Trophoblast cell (in vitro differentiated cells and primary cell): ENCODE data around the gene RFX2.

Source experiments
- DNase-seq, 2 donors: peaks; one replicate each; pipeline ENCODE4 v3.0.0-alpha.2; 2016
- H2AFZ ChIP-seq: 2 replicates; pipeline ENCODE4 v1.6.1; 2013; ENCODE audit warnings: low read length, moderate library complexity, mild to moderate bottlenecking; ENCODE audit not compliant: insufficient read depth, poor library complexity
- H2AK5ac ChIP-seq: 2 replicates; pipeline ENCODE4 v1.6.1; 2013; ENCODE audit warnings: mild to moderate bottlenecking, low read length
- H2BK120ac ChIP-seq: 2 replicates; pipeline ENCODE4 v1.6.1; 2013; ENCODE audit warnings: low read length, mild to moderate bottlenecking, moderate library complexity; ENCODE audit not compliant: insufficient read depth, poor library complexity
- H2BK12ac ChIP-seq: 2 replicates; pipeline ENCODE4 v1.6.1; 2013; ENCODE audit warnings: mild to moderate bottlenecking, low read length, moderate library complexity
- H2BK5ac ChIP-seq: 2 replicates; pipeline ENCODE4 v1.6.1; 2013; ENCODE audit warnings: low read length, low read depth, moderate library complexity, mild to moderate bottlenecking; ENCODE audit not compliant: poor library complexity
- H3K14ac ChIP-seq: 2 replicates; pipeline ENCODE4 v1.6.1; 2013; ENCODE audit warnings: mild to moderate bottlenecking, low read length
- H3K18ac ChIP-seq: 2 replicates; pipeline ENCODE4 v1.6.1; 2013; ENCODE audit warnings: mild to moderate bottlenecking, low read length
- H3K23ac ChIP-seq: 2 replicates; pipeline ENCODE4 v1.6.1; 2013; ENCODE audit warnings: low read length
- H3K27ac ChIP-seq: 2 replicates; pipeline ENCODE4 v1.5.1; 2013; ENCODE audit warnings: low read depth, mild to moderate bottlenecking, inconsistent platforms, low read length, moderate library complexity
- H3K27me3 ChIP-seq: 2 replicates; pipeline ENCODE4 v1.6.1; 2013; ENCODE audit warnings: inconsistent platforms, mild to moderate bottlenecking, low read length, moderate library complexity; ENCODE audit not compliant: insufficient read depth
- H3K36me3 ChIP-seq, 2 experiments: 1 replicate in 1 of 2; 2 replicates in 1 of 2; pipeline ENCODE4 v1.6.1; 2013; ENCODE audit warnings: low read length in 2 of 2, mild to moderate bottlenecking in 2 of 2, moderate library complexity in 1 of 2; ENCODE audit not compliant: insufficient read depth in 2 of 2, control insufficient read depth in 1 of 2
- H3K4ac ChIP-seq: 2 replicates; pipeline ENCODE4 v1.6.1; 2013; ENCODE audit warnings: low read depth, mild to moderate bottlenecking, low read length, moderate library complexity
- H3K4me1 ChIP-seq, 2 experiments: 1 replicate in 1 of 2; 2 replicates in 1 of 2; pipeline ENCODE4 v1.6.1; 2013; ENCODE audit warnings: low read length in 2 of 2, mild to moderate bottlenecking in 2 of 2, moderate library complexity in 1 of 2; ENCODE audit not compliant: insufficient read depth in 2 of 2, control insufficient read depth in 1 of 2
- H3K4me2 ChIP-seq: 2 replicates; pipeline ENCODE4 v1.6.1; 2013; ENCODE audit warnings: inconsistent platforms, mild to moderate bottlenecking, low read length, moderate library complexity
- H3K4me3 ChIP-seq: 2 replicates; pipeline ENCODE4 v1.5.1; 2013; ENCODE audit warnings: mild to moderate bottlenecking, low read depth, low read length, inconsistent platforms
- H3K79me1 ChIP-seq: one replicate; pipeline ENCODE4 v1.6.1; 2013; ENCODE audit warnings: low read length
- H3K79me2 ChIP-seq: 2 replicates; pipeline ENCODE4 v1.6.1; 2013; ENCODE audit warnings: low read length, mild to moderate bottlenecking; ENCODE audit not compliant: control insufficient read depth, insufficient read depth, poor library complexity
- H3K9ac ChIP-seq: 2 replicates; pipeline ENCODE4 v1.6.1; 2013; ENCODE audit warnings: mild to moderate bottlenecking, low read length
- H3K9me3 ChIP-seq: 2 replicates; pipeline ENCODE4 v1.6.1; 2013; ENCODE audit warnings: low read depth, mild to moderate bottlenecking, control low read depth, inconsistent platforms, low read length; ENCODE audit not compliant: insufficient read depth
- H4K12ac ChIP-seq: 2 replicates; pipeline ENCODE4 v1.6.1; 2013; ENCODE audit warnings: low read depth, mild to moderate bottlenecking, low read length, moderate library complexity
- H4K8ac ChIP-seq: 2 replicates; pipeline ENCODE4 v1.6.1; 2013; ENCODE audit warnings: low read depth, mild to moderate bottlenecking, low read length, moderate library complexity
- H4K91ac ChIP-seq: one replicate; pipeline ENCODE4 v1.6.1; 2013; ENCODE audit warnings: low read depth, mild to moderate bottlenecking, low read length, moderate library complexity
- WGBS: extraction: QIAGEN DNeasy Blood & Tissue Kit; methylation state at CpG from one replicate; pipeline ENCODE4 v1.1.7; 2013; ENCODE audit warnings: missing lambda C conversion rate; ENCODE audit not compliant: insufficient read length, insufficient coverage; ENCODE audit errors: extremely low coverage; 5-methylcytosine and 5-hydroxymethylcytosine counted together

RFX2 gene

GRCh38 chr19:6101291-6101825, 8.9 kb downstream of the RFX2 start:
- no peak overlapping the region for H4K12ac ChIP-seq
- no peak overlapping the region for H3K4ac ChIP-seq
- no peaks in the 10 kb centered on the region for H3K4me1 ChIP-seq
- H2BK5ac ChIP-seq, result no peak overlapping the region
- H3K9ac ChIP-seq, result no peak overlapping the region
- no peak overlapping the region for H2BK12ac ChIP-seq
- no peak overlapping the region for H2AK5ac ChIP-seq
- H3K27ac ChIP-seq, result no peak overlapping the region
- no peaks in the 10 kb centered on the region for H3K79me1 ChIP-seq
- no peak overlapping the region for H3K18ac ChIP-seq
- no peak overlapping the region for H2BK120ac ChIP-seq
- H3K4me2 ChIP-seq, result no peak overlapping the region
- no CpG with 5 or more reads among the region's 3 CpGs for WGBS
- no peaks in the 10 kb centered on the region for H3K36me3 ChIP-seq
- no peak overlapping the region for H2AFZ ChIP-seq
- no peak overlapping the region for H3K23ac ChIP-seq
- no peaks in the 10 kb centered on the region for H3K79me2 ChIP-seq
- no peak overlapping the region for H3K4me3 ChIP-seq
- no peaks in the 10 kb centered on the region for H3K27me3 ChIP-seq
- H4K91ac ChIP-seq, result no peak overlapping the region
- H3K9me3 ChIP-seq, result no peaks in the 10 kb centered on the region
- H4K8ac ChIP-seq, result no peak overlapping the region
- no peak overlapping the region for H3K14ac ChIP-seq
- no peak for DNase-seq

DNA sequence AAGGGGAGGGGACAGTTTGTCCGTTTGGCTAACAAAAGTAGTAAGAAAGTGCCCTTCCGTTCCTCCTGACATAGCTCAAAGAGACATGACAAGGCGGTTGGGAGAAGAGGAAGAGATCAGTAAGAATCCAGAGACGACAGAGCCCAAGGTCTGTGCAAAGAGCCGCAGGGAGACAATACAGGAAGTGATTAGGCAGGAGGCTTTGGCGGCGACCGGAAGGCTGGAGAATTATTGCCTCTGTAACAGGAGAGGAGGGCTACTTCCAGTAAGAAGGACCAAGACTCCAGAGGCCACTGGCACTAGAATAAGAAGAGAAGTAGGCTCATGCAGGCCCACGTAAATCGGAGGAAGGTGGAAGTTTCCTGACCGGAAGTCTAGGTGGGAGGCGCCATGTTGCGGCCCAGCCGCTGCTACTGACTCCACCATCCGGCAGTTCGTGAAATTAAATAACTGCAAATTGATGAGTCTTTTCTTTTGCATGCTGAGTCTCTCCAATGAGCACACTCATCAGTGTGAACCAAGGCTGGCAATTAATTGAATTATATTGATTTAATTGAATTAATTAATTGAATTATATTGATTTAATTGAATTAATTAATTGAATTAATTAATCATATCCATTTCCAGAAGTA, 9.9 kb downstream of the RFX2 start:
- no peak overlapping the region for H3K4me2 ChIP-seq
- no peak overlapping the region for H2BK12ac ChIP-seq
- H3K79me2 ChIP-seq, result no peaks in the 10 kb centered on the region
- no peak overlapping the region for H2BK120ac ChIP-seq
- H4K12ac ChIP-seq, result no peak overlapping the region
- no peak overlapping the region for H3K18ac ChIP-seq
- H2AFZ ChIP-seq, result no peak overlapping the region
- no peak overlapping the region for H3K14ac ChIP-seq
- H3K4me3 ChIP-seq, result no peak overlapping the region
- H3K79me1 ChIP-seq, result no peaks in the 10 kb centered on the region
- H3K4me1 ChIP-seq, result no peaks in the 10 kb centered on the region
- DNase-seq, result no peak
- no peak overlapping the region for H3K27ac ChIP-seq
- H3K4ac ChIP-seq, result no peak overlapping the region
- no peak overlapping the region for H2BK5ac ChIP-seq
- H4K8ac ChIP-seq, result no peak overlapping the region
- no CpG with 5 or more reads among the region's 16 CpGs for WGBS
- H3K27me3 ChIP-seq, result no peaks in the 10 kb centered on the region
- H3K36me3 ChIP-seq, result no peaks in the 10 kb centered on the region
- H3K23ac ChIP-seq, result no peak overlapping the region
- H2AK5ac ChIP-seq, result no peak overlapping the region
- no peak overlapping the region for H4K91ac ChIP-seq
- no peak overlapping the region for H3K9ac ChIP-seq
- no peaks in the 10 kb centered on the region for H3K9me3 ChIP-seq

GRCh38 chr19:6099599-6099998, 10.7 kb downstream of the RFX2 start:
- H3K18ac ChIP-seq, result no peak overlapping the region

GRCh38 chr19:6099033-6099432, 11.3 kb downstream of the RFX2 start:
- Histone ChIP-seq H3K27ac (no peak overlapping the region), H3K4me1 (no peaks in the 10 kb centered on the region), H3K36me3 (no peaks in the 10 kb centered on the region), H4K8ac (no peak overlapping the region), H2AFZ (no peak overlapping the region), H3K23ac (no peak overlapping the region), H3K9me3 (no peaks in the 10 kb centered on the region), H3K4ac (no peak overlapping the region), H3K4me2 (no peak overlapping the region), H3K18ac (no peak overlapping the region), H2BK120ac (no peak overlapping the region), H4K12ac (no peak overlapping the region), H3K79me1 (no peaks in the 10 kb centered on the region), H3K27me3 (no peaks in the 10 kb centered on the region), H2AK5ac (no peak overlapping the region), H3K9ac (no peak overlapping the region), H2BK12ac (no peak overlapping the region), H3K79me2 (no peaks in the 10 kb centered on the region), H3K4me3 (no peak overlapping the region), H2BK5ac (no peak overlapping the region), H3K14ac (no peak overlapping the region), H4K91ac (no peak overlapping the region)
- no peak for DNase-seq
- WGBS, result no CpG with 5 or more reads among the region's 4 CpGs

More at GRCh38 chr19:6099599-6099998, 10.7 kb downstream of the RFX2 start:
- H3K4me3 ChIP-seq, result no peak overlapping the region
- H2BK5ac ChIP-seq, result no peak overlapping the region
- no peaks in the 10 kb centered on the region for H3K9me3 ChIP-seq
- H3K23ac ChIP-seq, result no peak overlapping the region
- no peaks in the 10 kb centered on the region for H3K79me1 ChIP-seq
- no peak overlapping the region for H3K4me2 ChIP-seq
- H3K36me3 ChIP-seq, result no peaks in the 10 kb centered on the region
- H3K27ac ChIP-seq, result no peak overlapping the region
- DNase-seq, result no peak
- H3K14ac ChIP-seq, result no peak overlapping the region
- H3K4me1 ChIP-seq, result no peaks in the 10 kb centered on the region
- H3K27me3 ChIP-seq, result no peaks in the 10 kb centered on the region
- H3K79me2 ChIP-seq, result no peaks in the 10 kb centered on the region
- no peak overlapping the region for H4K91ac ChIP-seq
- no peak overlapping the region for H4K12ac ChIP-seq
- H2AK5ac ChIP-seq, result no peak overlapping the region
- no CpG with 5 or more reads among the region's 2 CpGs for WGBS
- H4K8ac ChIP-seq, result no peak overlapping the region
- H2BK12ac ChIP-seq, result no peak overlapping the region
- H3K4ac ChIP-seq, result no peak overlapping the region
- H2AFZ ChIP-seq, result no peak overlapping the region
- H2BK120ac ChIP-seq, result no peak overlapping the region
- H3K9ac ChIP-seq, result no peak overlapping the region
